ENCODE measurements around the gene RCBTB1. TPM values are rescaled to one million over a fixed set of nuclear protein-coding genes. Genes with fewer than 3 reads are reported as not detected.

RCBTB1 gene
- total RNA-seq, result 17.5 and 22.8 TPM in 2 replicates

GRCh38 chr13:49585220-49586157, at the start of gene RCBTB1:
TSS of gene RCBTB1 (minus strand) at chr13:49585558. CDS start at chr13:49567279, 18,279 bp downstream.

GRCh38 chr13:49627831-49628652, 42.7 kb upstream of the RCBTB1 start, which contains the start of gene ARL11:
TSS of gene ARL11 (plus strand) at chr13:49628507. CDS start at chr13:49630448, 1,941 bp downstream.

GRCh38 chr13:49495783-49496762, 89.3 kb downstream of the RCBTB1 start, which contains the start of gene PHF11:
TSS of gene PHF11 (plus strand) at chr13:49495953. CDS start at chr13:49496002, 49 bp downstream.

Other genes with a start within 250 kb of the RCBTB1 start
- gene CAB39L, start 141.5 kb downstream of the RCBTB1 start, total RNA-seq, result 5.8 and 10.4 TPM in 2 replicates
- 1.9 and 3.8 TPM in 2 replicates for gene SETDB2, start 141.3 kb downstream of the RCBTB1 start, total RNA-seq
- gene PHF11, start 89.6 kb downstream of the RCBTB1 start, total RNA-seq, result 10.4 and 21.4 TPM in 2 replicates
- gene ARL11, start 42.9 kb upstream of the RCBTB1 start, total RNA-seq, result 0.30 and 0.32 TPM in 2 replicates
- gene EBPL, start 105.9 kb upstream of the RCBTB1 start, total RNA-seq, result 135 and 143 TPM in 2 replicates
- gene KPNA3, start 207.1 kb upstream of the RCBTB1 start, total RNA-seq, result 41.3 and 41.5 TPM in 2 replicates